B cell (primary cell): ENCODE data around the gene EHD1. TPM values are rescaled to one million over a fixed set of nuclear protein-coding genes. Genes with fewer than 3 reads are reported as not detected.

Experiments used
- ATAC-seq: fragments of 200-7000 bp; cut with Tn5 transposase; one replicate; pipeline ENCODE4 v1.10.0; 2021; ENCODE audit warnings: low read depth, mild to moderate bottlenecking, moderate number of reproducible peaks, moderate library complexity
- CTCF ChIA-PET: fragments of 350-600 bp; sonication (Branson Sonifier 250); formaldehyde crosslinking; loops from one replicate; lab custom pipeline; 2021; ENCODE audit warnings: antibody characterized with exemption, inconsistent platforms; lab: Charles Lee
- POLR2A ChIA-PET: fragments of 350-600 bp; sonication (Branson Sonifier 250); formaldehyde crosslinking; loops from one replicate; lab custom pipeline; 2021; ENCODE audit warnings: antibody characterized with exemption; lab: Charles Lee
- DNase-seq: peaks from one replicate; pipeline ENCODE4 v3.0.0; 2013
- H2AFZ ChIP-seq: 2 replicates; pipeline ENCODE4 v1.6.1; 2012; ENCODE audit warnings: mild to moderate bottlenecking, low read depth, low read length; ENCODE audit not compliant: insufficient read depth, poor library complexity, severe bottlenecking
- H3K27ac ChIP-seq, 2 donors: 1 replicate in 1 of 2; 2 replicates in 1 of 2; pipeline ENCODE4 v1.5.1; 2012 to 2013; ENCODE audit warnings: low read length in 2 of 2, mild to moderate bottlenecking in 2 of 2, moderate library complexity in 1 of 2
- H3K27me3 ChIP-seq, 4 experiments: fragments of 200-600 bp in 1 of 4; sonication (generic) in 1 of 4; replicated peaks in 1 of 4; 1 replicate in 2 of 4; 2 replicates in 2 of 4; pipeline versions ENCODE4 v1.6.1 to v1.7.0; 2013 to 2016; ENCODE audit warnings: low read length in 3 of 4, mild to moderate bottlenecking in 2 of 4, mixed read lengths in 1 of 4, moderate library complexity in 1 of 4; ENCODE audit not compliant: insufficient read depth in 4 of 4, control insufficient read depth in 3 of 4; ENCODE audit errors: control extremely low read depth in 1 of 4
- H3K36me3 ChIP-seq, 2 experiments: replicated peaks in 1 of 2; 1 replicate in 1 of 2; 2 replicates in 1 of 2; pipeline versions ENCODE4 v1.6.1 to v1.7.1; 2013; ENCODE audit warnings: low read length in 1 of 2; ENCODE audit not compliant: insufficient read depth in 2 of 2, control insufficient read depth in 1 of 2; ENCODE audit errors: control extremely low read depth in 1 of 2, extremely low read depth in 1 of 2
- H3K4me1 ChIP-seq, 2 donors: fragments of 200-600 bp in 1 of 2; sonication (generic) in 1 of 2; 1 replicate in 1 of 2; 2 replicates in 1 of 2; pipeline versions ENCODE4 v1.5.1 to v1.6.1; 2013 to 2017; ENCODE audit warnings: low read length in 2 of 2; ENCODE audit not compliant: control insufficient read depth in 2 of 2, insufficient read depth in 2 of 2
- H3K4me2 ChIP-seq: replicated peaks from 2 replicates; pipeline ENCODE3; 2012; ENCODE audit warnings: mild to moderate bottlenecking, low read depth, low read length; ENCODE audit not compliant: poor library complexity, severe bottlenecking
- H3K4me3 ChIP-seq, 5 experiments: fragments of 200-600 bp in 1 of 5; sonication (generic) in 1 of 5; 1 replicate in 3 of 5; 2 replicates in 2 of 5; pipeline versions ENCODE4 v1.5.1 to v1.7.0; 2011 to 2016; ENCODE audit warnings: low read length in 4 of 5, mild to moderate bottlenecking in 4 of 5, low read depth in 2 of 5, control low read depth in 1 of 5, moderate library complexity in 1 of 5; ENCODE audit not compliant: insufficient read depth in 1 of 5; ENCODE audit errors: control extremely low read depth in 1 of 5, extremely low read depth in 1 of 5
- H3K79me2 ChIP-seq: fragments of 200-600 bp; sonication (generic); one replicate; pipeline ENCODE4 v1.6.0; 2016; ENCODE audit warnings: low read length; ENCODE audit not compliant: control insufficient read depth, insufficient read depth
- H3K9ac ChIP-seq: fragments of 200-600 bp; sonication (generic); 2 replicates; pipeline ENCODE4 v1.6.1; 2017; ENCODE audit warnings: mild to moderate bottlenecking, low read length, moderate library complexity
- H3K9me3 ChIP-seq, 3 donors: one replicate each; pipeline versions ENCODE4 v1.6.1 to v1.7.1; 2013; ENCODE audit warnings: low read length in 2 of 3; ENCODE audit not compliant: control insufficient read depth in 2 of 3, insufficient read depth in 1 of 3; ENCODE audit errors: control extremely low read depth in 1 of 3
- H4K20me1 ChIP-seq: 2 replicates; pipeline ENCODE4 v1.6.0; 2012; ENCODE audit warnings: mild to moderate bottlenecking, low read length; ENCODE audit not compliant: insufficient read depth, control insufficient read depth, poor library complexity, severe bottlenecking
- H3K27ac Mint-ChIP-seq: one replicate; pipeline ENCODE4 v1.8.0; 2021; ENCODE audit warnings: mixed read lengths
- H3K27me3 Mint-ChIP-seq: one replicate; pipeline ENCODE4 v1.8.0; 2021; ENCODE audit warnings: mixed read lengths
- H3K4me1 Mint-ChIP-seq: one replicate; pipeline ENCODE4 v1.8.0; 2021; ENCODE audit warnings: mixed read lengths
- H3K4me3 Mint-ChIP-seq: one replicate; pipeline ENCODE4 v1.8.0; 2021; ENCODE audit warnings: mixed read lengths
- H3K9me3 Mint-ChIP-seq: one replicate; pipeline ENCODE4 v1.8.0; 2022; ENCODE audit warnings: mixed read lengths; ENCODE audit not compliant: insufficient read depth
- CTCF ChIP-seq: fragments of 200-600 bp; IDR thresholded peaks from one replicate; pipeline ENCODE4 v1.8.0; 2022; ENCODE audit warnings: antibody characterized with exemption, mild to moderate bottlenecking
- EZH2 ChIP-seq: IDR thresholded peaks from 2 replicates; pipeline ENCODE4 v1.6.1; 2012; ENCODE audit warnings: borderline replicate concordance, low read depth, mild to moderate bottlenecking, moderate library complexity, low read length; ENCODE audit not compliant: insufficient read depth, poor library complexity, severe bottlenecking
- WGBS: methylation state at CpG from one replicate; pipeline ENCODE4 v1.1.5; 2013; ENCODE audit warnings: missing lambda C conversion rate; ENCODE audit not compliant: insufficient coverage; 5-methylcytosine and 5-hydroxymethylcytosine counted together
- intact Hi-C: fragments of 100-400 bp; cut with micrococcal nuclease; formaldehyde crosslinking; loops from one replicate; pipeline ENCODE4 v1.10.0; 2022
- polyA plus RNA-seq: library from polyadenylated mRNA; depleted of rRNA; stranded (reverse); fragments of >200 nt; gene quantifications from 2 replicates; pipeline ENCODE4 v1.2.3, GENCODE V29; 2012
- total RNA-seq, 2 donors: library from RNA; stranded (reverse); fragments of 120-200 nt in 1 of 2; gene quantifications; 1 replicate in 1 of 2; 2 replicates in 1 of 2; pipeline versions ENCODE4 v1.2.3 to v1.2.4, GENCODE V29; 2013 to 2022

Gene EHD1
- total and polyA plus RNA-seq, 2 donors (not counting 1 experiment from before 2014, with no cell fraction given): 208 to 280 TPM

GRCh38 chr11:64852804-64853509 is 25.5 kb downstream of the EHD1 start:
- peak overlapping the region; percentile 76 for H3K4me2 ChIP-seq
- H2AFZ ChIP-seq: no peak overlapping the region
- ChIA-PET CTCF (interaction anchor here (2.1 to 29.2 kb wide), 3 partner anchors 9 to 33 kb away, joined by 7 to 1254 read pairs (median 343); partner anchors contain the start of genes CDC42BPG and EHD1), POLR2A (interaction anchor here (0.7 to 8.7 kb wide), 4 partner anchors 13 to 43 kb away, joined by 3 to 158 read pairs (median 82); partner anchors contain the start of genes EHD1 and MEN1)
- H4K20me1 ChIP-seq: peaks cover 13% of the 10 kb centered on the region
- peak overlapping the region; percentile 79 for H3K4me3 Mint-ChIP-seq
- peaks cover 95 to 100% of the 10 kb centered on the region in 2 donors for H3K4me1 ChIP-seq
- ATAC-seq (no peak), DNase-seq (peak; percentile 75)
- H3K4me1 Mint-ChIP-seq: peaks cover 90% of the 10 kb centered on the region
- H3K4me3 ChIP-seq: peak overlapping the region in 2 of 5 experiments; percentile 10 to 30
- H3K9me3 ChIP-seq: no peaks in the 10 kb centered on the region
- H3K79me2 ChIP-seq: peaks cover 63% of the 10 kb centered on the region
- no peaks in the 10 kb centered on the region for H3K9me3 Mint-ChIP-seq
- 74% methylated on average over 11 of the region's 24 CpGs for WGBS
- TF ChIP-seq CTCF (no peak), EZH2 (no peak)
- H3K27me3 Mint-ChIP-seq: no peaks in the 10 kb centered on the region
- peak overlapping the region; percentile 90 to 100 for H3K27ac ChIP-seq
- intact Hi-C loops: no loop called here
- H3K36me3 ChIP-seq: peaks cover 0 to 45% of the 10 kb centered on the region in 2 experiments
- peak overlapping the region; percentile 57 for H3K9ac ChIP-seq
- H3K27me3 ChIP-seq: no peaks in the 10 kb centered on the region
- H3K27ac Mint-ChIP-seq: peak overlapping the region; percentile 95
